PC-9 (cell line): ENCODE results near the gene TRMT1. TPM values are rescaled to one million over a fixed set of nuclear protein-coding genes. Genes with fewer than 3 reads are reported as not detected.

ENCODE experiments used
- BruUV-seq: library from RNA; stranded (reverse); fragments of 400-500 nt; replicated peaks from 2 replicates; lab custom pipeline; 2021; lab: Mats Ljungman, UMichigan
- CTCF ChIA-PET: fragments of 300-600 bp; sonication (Branson Sonifier 250); formaldehyde crosslinking; loops from one replicate; lab custom pipeline; 2022; ENCODE audit warnings: antibody characterized with exemption; lab: Charles Lee
- POLR2A ChIA-PET: fragments of 300-600 bp; sonication (Branson Sonifier 250); formaldehyde crosslinking; loops from one replicate; lab custom pipeline; 2022; ENCODE audit warnings: antibody characterized with exemption; ENCODE audit not compliant: unreplicated experiment; lab: Charles Lee
- DNase-seq, 2 experiments: peaks; one replicate each; pipeline versions ENCODE4 v3.0.0 to v3.0.0-alpha.2; 2015 to 2022; ENCODE audit warnings: mixed read lengths in 1 of 2
- H2AFZ ChIP-seq: fragments of 200-600 bp; sonication (generic); 2 replicates; pipeline ENCODE4 v1.8.1; 2017; ENCODE audit warnings: antibody characterized with exemption
- H3F3A ChIP-seq: fragments of 200-600 bp; sonication (generic); 2 replicates; pipeline ENCODE4 v1.8.1; 2017; ENCODE audit warnings: antibody characterized with exemption, mild to moderate bottlenecking, low read depth; ENCODE audit not compliant: insufficient read depth
- H3K27ac ChIP-seq: fragments of 200-600 bp; sonication (generic); 2 replicates; pipeline ENCODE4 v1.6.1; 2016; ENCODE audit warnings: mixed run types
- H3K27me3 ChIP-seq: fragments of 200-600 bp; sonication (generic); 2 replicates; pipeline ENCODE4 v1.6.1; 2016; ENCODE audit warnings: low read depth, mixed run types; ENCODE audit not compliant: insufficient read depth
- H3K36me3 ChIP-seq: fragments of 200-600 bp; sonication (generic); 2 replicates; pipeline ENCODE4 v1.6.1; 2016; ENCODE audit warnings: low read depth, mixed run types
- H3K4me1 ChIP-seq: fragments of 200-600 bp; sonication (generic); replicated peaks from 2 replicates; pipeline ENCODE4 v1.6.1; 2016; ENCODE audit warnings: mixed run types; ENCODE audit not compliant: insufficient read depth
- H3K4me2 ChIP-seq: fragments of 200-600 bp; sonication (generic); 2 replicates; pipeline ENCODE4 v1.6.1; 2017; ENCODE audit warnings: mixed run types
- H3K4me3 ChIP-seq: fragments of 200-600 bp; sonication (generic); 2 replicates; pipeline ENCODE4 v1.6.1; 2016; ENCODE audit warnings: mixed run types
- H3K79me2 ChIP-seq: fragments of 200-600 bp; sonication (generic); 2 replicates; pipeline ENCODE4 v1.6.1; 2017; ENCODE audit warnings: low read depth, mixed run types
- H3K9me2 ChIP-seq: fragments of 200-600 bp; sonication (generic); 2 replicates; pipeline ENCODE4 v1.8.1; 2017; ENCODE audit warnings: mild to moderate bottlenecking; ENCODE audit not compliant: insufficient read depth
- H3K9me3 ChIP-seq: fragments of 200-600 bp; sonication (generic); 2 replicates; pipeline ENCODE4 v1.8.1; 2016; ENCODE audit warnings: low read depth; ENCODE audit not compliant: insufficient read depth
- H4K20me1 ChIP-seq: fragments of 200-600 bp; sonication (generic); 2 replicates; pipeline ENCODE4 v1.8.1; 2017; ENCODE audit not compliant: insufficient read depth
- CTCF ChIP-seq: fragments of 200-600 bp; sonication (generic); conservative IDR thresholded peaks from 2 replicates; pipeline ENCODE4 v1.6.1; 2017; ENCODE audit warnings: mixed run types, antibody characterized with exemption, mild to moderate bottlenecking, moderate library complexity
- EZH2 ChIP-seq: fragments of 200-600 bp; sonication (generic); IDR thresholded peaks from 2 replicates; pipeline ENCODE4 v1.8.0; 2017; ENCODE audit warnings: antibody characterized with exemption, low read depth
- intact Hi-C: fragments of 100-400 bp; cut with micrococcal nuclease; formaldehyde crosslinking; loops from one replicate; pipeline ENCODE4 v1.10.0; 2022; ENCODE audit not compliant: unreplicated experiment
- total RNA-seq: library from RNA; stranded (reverse); gene quantifications from 2 replicates; pipeline ENCODE4 v1.2.3, GENCODE V29; 2021

Gene TRMT1
- total RNA-seq, 1 experiment from 2014 or later, result 44.1 TPM

GRCh38 chr19:13062317-13062716 is 54.2 kb downstream of the TRMT1 start:
- ChIA-PET POLR2A (no interaction called here), CTCF (interaction anchor here (0.7 to 2.7 kb wide), 2 partner anchors 29 to 103 kb away, joined by 3 to 23 read pairs; no protein-coding TSS in a partner anchor)
- H2AFZ ChIP-seq, result no peak overlapping the region
- no peaks in the 10 kb centered on the region; the same call in 1 of the 2 replicates for H4K20me1 ChIP-seq
- no TSS peak for BruUV-seq
- no peak overlapping the region for H3K27ac ChIP-seq
- H3K79me2 ChIP-seq, result no peaks in the 10 kb centered on the region
- intact Hi-C loops, result no loop called here
- no peaks in the 10 kb centered on the region for H3F3A ChIP-seq
- no peak overlapping the region for H3K4me2 ChIP-seq
- peaks cover 5% of the 10 kb centered on the region; the same call in 1 of the 2 replicates for H3K4me1 ChIP-seq
- no peaks in the 10 kb centered on the region for H3K36me3 ChIP-seq
- no peak for DNase-seq
- H3K9me2 ChIP-seq, result no peaks in the 10 kb centered on the region
- H3K4me3 ChIP-seq, result no peak overlapping the region
- no peak for TF ChIP-seq EZH2
- TF ChIP-seq CTCF, result no peak
- H3K27me3 ChIP-seq, result peaks cover 47% of the 10 kb centered on the region
- H3K9me3 ChIP-seq, result no peaks in the 10 kb centered on the region

- TF ChIP-seq EZH2, result no peak
- TF ChIP-seq CTCF, result peak; percentile 97
- Histone ChIP-seq H3K27ac (no peak overlapping the region), H3K4me3 (peak overlapping the region; percentile 44), H3K4me2 (peak overlapping the region; percentile 84), H3K27me3 (peaks cover 46% of the 10 kb centered on the region), H3K9me3 (no peaks in the 10 kb centered on the region), H4K20me1 (no peaks in the 10 kb centered on the region; the same call in 1 of the 2 replicates), H3K79me2 (no peaks in the 10 kb centered on the region), H3F3A (no peaks in the 10 kb centered on the region), H3K9me2 (no peaks in the 10 kb centered on the region), H3K36me3 (no peaks in the 10 kb centered on the region), H3K4me1 (peaks cover 5% of the 10 kb centered on the region; the same call in 1 of the 2 replicates), H2AFZ (peak overlapping the region; percentile 45; the same call in 1 of the 2 replicates)
- ChIA-PET POLR2A (interaction anchor here (0.6 kb wide), 1 partner anchor 9 kb away, joined by 4 read pairs; no protein-coding TSS in a partner anchor), CTCF (interaction anchor here (0.6 to 2.7 kb wide), 11 partner anchors 9 to 496 kb away, joined by 3 to 23 read pairs (median 5); no protein-coding TSS in a partner anchor)
- DNase-seq, result peak in 1 of 2 experiments; percentile 74
- BruUV-seq, result no TSS peak
- intact Hi-C loops, result loop anchor here (1.0 kb wide), 2 partner anchors 27 to 78 kb away; no protein-coding TSS in a partner anchor
These were observed 55.3 kb downstream of the TRMT1 start for GRCh38 chr19:13060964-13061927.

- POLR2A ChIA-PET, result no interaction called here
These were observed 56.1 kb downstream of the TRMT1 start for GRCh38 chr19:13060233-13060963.

More at GRCh38 chr19:13060233-13060963, 56.1 kb downstream of the TRMT1 start:
- BruUV-seq, result no TSS peak
- intact Hi-C loops, result no loop called here
- Histone ChIP-seq H3K4me3 (no peak overlapping the region), H3K9me2 (no peaks in the 10 kb centered on the region), H3K27ac (no peak overlapping the region), H3K36me3 (no peaks in the 10 kb centered on the region), H3K79me2 (no peaks in the 10 kb centered on the region), H3F3A (no peaks in the 10 kb centered on the region), H3K4me1 (peaks cover 5% of the 10 kb centered on the region; the same call in 1 of the 2 replicates), H3K9me3 (no peaks in the 10 kb centered on the region), H3K27me3 (peaks cover 52% of the 10 kb centered on the region), H4K20me1 (no peaks in the 10 kb centered on the region; the same call in 1 of the 2 replicates), H3K4me2 (peak overlapping the region; percentile 84), H2AFZ (no peak overlapping the region)
- TF ChIP-seq CTCF (no peak; the same call in 1 of the 2 replicates), EZH2 (no peak)
- DNase-seq, result no peak
- CTCF ChIA-PET, result interaction anchor here (0.7 to 2.7 kb wide), 9 partner anchors 10 to 497 kb away, joined by 3 to 23 read pairs (median 5); no protein-coding TSS in a partner anchor
